SK-N-DZ (cell line): ENCODE measurements around the gene CBX6.
A peak's percentile ranks its signal among the peaks of the same experiment; 100 is the strongest.
"Not testable (repeated sequence)": the region's sequence is repeated elsewhere in the genome, so short reads cannot be mapped to it uniquely, and the experiment has no call there.

Experiments used
- DNase-seq: peaks from one replicate; pipeline ENCODE4 v3.0.0-alpha.2; 2015; ENCODE audit warnings: low spot score

The CBX6 gene

DNA sequence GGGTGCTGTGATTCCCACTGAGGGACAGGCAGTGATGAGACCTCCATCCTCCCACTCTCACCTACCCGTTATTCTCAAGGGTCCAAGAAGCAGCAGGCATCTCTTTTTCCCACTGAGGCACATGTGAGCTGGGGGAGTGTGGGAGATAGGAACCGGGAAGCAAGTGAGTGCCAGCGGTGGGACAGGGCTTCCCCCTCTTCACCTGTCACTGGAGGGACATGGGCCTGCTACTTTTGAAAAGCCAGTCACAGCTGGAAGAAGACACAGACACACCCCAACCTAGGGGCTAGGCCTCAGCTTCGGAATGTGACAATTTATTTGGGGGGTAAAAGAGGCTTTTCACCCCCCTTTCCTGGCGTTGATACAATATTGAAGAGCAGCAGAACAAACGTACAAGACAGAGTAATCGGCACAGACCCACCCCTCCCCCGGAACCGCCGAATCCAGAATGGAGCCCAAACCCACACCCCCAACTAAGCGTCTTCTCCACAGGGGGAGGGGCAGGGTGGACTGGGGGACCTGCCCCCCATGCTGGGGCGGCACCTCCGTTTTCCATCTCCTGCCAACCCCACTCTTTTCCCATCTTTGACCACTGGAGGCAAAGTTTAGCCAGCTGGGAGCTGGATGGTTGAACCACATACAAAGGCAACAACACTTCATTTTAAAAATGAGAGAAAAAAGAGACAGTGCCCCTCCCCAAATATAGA, 10.7 kb downstream of the CBX6 start:
- DNase-seq = no peak

DNA sequence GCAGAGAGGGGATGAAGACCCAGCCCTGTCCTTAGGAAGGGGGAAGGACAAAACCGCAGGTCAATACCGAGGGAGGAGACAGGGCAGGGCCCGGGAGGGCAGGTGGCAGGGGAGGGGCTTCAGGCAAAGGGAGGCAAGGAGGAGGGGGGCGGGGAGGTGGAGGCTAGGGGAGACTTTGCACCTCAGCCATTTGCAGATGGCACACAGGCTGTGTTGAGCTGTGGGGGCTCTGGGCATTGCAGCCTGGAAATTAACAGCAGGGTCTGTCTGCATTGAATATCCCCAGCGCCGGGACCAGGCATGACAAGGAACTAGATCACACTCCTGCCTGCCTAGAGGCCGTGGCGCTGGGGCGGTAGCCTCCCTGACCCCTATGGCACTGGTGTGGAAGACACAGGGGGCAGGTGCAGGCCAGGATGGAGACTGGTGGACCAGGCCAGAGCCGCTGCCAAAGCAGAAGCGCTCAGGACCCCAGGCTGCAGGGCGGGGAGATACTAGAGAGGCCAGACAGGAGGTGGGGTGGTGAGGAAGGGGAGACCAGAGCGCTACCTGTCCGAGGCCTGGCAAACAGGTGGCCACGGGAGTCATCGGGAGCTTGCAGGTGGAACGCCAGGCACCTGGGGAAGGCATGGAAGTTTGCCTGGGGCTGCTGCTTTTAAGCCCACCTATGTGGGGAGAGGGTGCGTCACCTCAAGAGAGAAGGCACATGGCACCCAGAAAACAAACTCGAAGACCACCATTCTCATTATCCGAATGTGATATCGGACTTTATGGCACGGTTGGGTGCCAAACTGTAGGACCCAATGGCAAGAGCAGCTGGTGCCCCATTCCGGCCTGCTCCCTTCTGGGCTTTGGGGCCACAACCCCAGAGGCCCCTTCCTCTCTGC, 11.5 kb downstream of the CBX6 start:
- DNase-seq = no peak

- DNase-seq = no peak
Measured at GRCh38 chr22:38859581-38860282, 12.3 kb downstream of the CBX6 start.

DNA sequence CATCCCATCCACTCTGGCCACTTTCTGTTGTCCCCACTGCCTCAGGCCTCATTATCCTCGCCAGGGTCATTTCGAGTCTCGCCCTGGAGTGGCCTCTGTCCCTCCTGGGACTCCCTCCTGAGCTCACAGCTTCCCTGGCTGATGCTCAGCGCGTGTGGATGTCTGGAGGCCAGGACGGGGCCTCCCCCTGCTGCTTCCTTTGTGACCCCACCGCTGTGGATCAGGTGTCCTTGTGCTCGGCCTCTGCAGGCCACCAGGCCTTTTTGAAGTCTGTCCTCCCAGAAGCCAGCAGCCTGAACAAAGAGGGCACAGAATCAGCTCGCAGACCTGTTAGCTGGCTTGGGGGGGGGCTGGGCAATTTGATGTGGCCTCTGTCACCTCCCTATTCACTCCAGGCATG, 13.5 kb downstream of the CBX6 start:
- DNase-seq = no peak

- DNase-seq = not testable (repeated sequence)
Measured at GRCh38 chr22:38854476-38854875, 17.5 kb downstream of the CBX6 start.

GRCh38 chr22:38853883-38854282, 18.1 kb downstream of the CBX6 start:
- DNase-seq = not testable (repeated sequence)

DNA sequence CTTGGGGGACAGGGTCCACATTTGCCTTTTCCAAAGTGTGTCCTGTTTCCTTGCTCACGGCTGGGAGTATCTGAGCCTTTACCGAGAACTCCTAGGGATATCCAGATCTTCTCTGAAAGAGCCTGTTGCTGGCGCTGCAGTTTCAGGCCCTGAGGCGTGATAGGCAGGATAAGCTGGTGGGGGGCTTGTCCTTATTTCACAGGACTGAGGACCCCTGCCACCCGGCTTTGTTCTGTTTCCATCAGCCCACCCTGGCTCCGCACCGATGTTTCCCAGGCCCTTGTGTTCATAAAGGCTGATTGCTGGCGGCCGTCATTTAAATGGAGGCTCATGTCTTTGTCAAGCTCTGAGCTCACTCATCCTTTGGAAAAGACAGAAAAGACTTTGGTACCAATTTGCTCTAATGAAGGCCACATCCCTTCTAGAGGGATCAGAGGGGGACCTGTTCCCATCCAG, 18.8 kb downstream of the CBX6 start:
- DNase-seq = no peak

GRCh38 chr22:38852522-38852921, 19.5 kb downstream of the CBX6 start:
- DNase-seq = no peak

GRCh38 chr22:38850941-38851849, 20.8 kb downstream of the CBX6 start:
- DNase-seq = no peak

- no peak for DNase-seq
Measured at GRCh38 chr22:38850399-38850798, 21.6 kb downstream of the CBX6 start.

- no peak for DNase-seq
Measured at GRCh38 chr22:38849811-38850210, 22.2 kb downstream of the CBX6 start.

- DNase-seq = no peak
Measured at GRCh38 chr22:38846412-38846811, 25.6 kb downstream of the CBX6 start.

DNA sequence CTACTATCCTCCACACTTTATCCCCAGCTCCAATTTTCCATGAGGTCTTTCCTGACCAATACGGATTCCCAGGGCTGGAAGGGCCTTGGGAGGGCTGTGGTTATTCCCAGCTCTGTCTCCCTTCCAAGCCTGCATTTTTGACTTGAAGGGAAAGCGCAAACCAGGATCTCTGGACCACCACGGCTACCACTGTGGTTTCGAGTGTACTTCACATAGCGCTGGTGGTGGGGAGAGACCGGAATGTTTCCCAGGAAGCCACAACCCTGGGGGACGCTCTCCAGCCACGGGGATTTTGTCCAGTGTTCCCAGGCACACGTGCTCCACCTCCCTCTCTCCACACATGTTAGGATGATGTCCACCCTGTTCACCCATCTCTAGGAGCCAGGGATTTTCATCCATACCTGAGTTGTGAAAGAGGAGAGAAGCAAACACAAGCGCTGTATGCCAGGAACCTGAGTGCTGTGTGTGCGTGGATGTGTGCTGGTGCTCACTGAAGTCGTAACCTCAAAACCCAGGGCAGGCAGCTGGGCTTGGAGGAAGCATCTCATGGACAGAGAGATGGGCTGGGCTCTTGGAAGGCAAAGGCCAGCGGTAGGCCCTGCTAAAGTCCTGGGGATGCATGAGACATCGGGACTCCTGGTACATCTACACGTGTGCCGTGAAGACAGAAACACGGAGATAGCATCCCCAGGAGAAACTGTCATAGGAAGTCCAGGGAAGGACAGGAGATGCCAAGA, 26.8 kb downstream of the CBX6 start:
- no peak for DNase-seq

GRCh38 chr22:38844315-38845003, 27.6 kb downstream of the CBX6 start:
- no peak for DNase-seq

DNA sequence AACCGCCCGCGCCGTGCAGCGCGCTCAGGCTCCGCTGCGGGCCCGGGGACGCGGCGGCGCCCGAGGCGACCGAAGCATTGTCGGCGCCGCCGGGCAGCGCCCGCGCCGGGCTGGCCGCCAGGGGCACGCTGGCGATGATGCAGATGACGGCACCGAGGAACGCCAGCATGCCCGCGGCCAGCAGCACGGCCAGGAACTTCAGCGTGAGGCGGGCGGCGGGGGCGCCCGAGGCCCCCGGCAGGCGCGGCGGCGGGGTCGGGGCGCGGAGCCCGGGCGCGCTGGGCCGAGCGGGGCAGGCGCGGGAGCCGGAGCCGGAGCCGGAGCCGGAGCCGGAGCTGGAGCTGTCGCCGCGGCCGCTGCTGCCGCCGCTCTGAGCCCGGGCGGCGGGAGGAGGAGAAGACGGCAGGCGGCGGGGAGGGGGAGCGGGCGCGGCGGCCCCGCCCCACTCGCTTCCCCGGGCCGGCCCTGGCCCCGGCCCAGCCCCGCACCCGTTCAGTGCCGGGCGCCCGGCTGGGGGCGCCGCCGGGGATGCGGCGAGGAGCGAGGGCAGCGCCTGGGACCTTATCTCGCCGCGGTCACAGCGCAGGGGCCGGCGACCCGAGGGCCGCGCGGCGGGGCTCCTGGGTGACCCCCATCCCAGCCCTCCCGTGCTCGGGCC, 28.2 kb downstream of the CBX6 start, which contains the start of gene NPTXR:
NPTXR (minus strand) TSS at position 372 of the 658 bp plus-strand sequence.
- peak; percentile 44 for DNase-seq

DNA sequence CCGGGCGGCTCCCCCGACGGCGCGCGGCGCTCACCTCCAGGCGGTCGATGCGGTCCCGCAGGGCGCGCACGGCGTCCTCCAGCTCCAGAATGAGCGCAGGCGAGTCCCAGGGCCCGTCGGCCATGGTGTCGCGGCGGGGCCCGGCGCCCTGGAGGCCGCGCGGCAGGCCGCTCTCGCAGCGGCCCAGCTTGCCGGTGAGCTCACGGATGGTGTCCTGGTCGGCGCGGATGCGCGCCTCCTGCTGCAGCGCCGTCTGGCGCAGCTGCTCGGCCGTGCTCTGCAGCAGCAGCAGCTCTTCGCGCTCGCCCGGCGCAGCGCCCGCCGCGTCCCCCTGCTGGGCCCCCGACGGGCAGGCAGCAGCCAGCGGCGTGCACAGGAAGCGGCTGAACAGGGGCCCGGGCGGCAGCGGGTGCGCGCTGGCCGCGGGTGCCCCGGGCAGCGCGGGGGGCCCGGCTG, 28.8 kb downstream of the CBX6 start:
- peak; percentile 75 for DNase-seq

GRCh38 chr22:38842512-38843200, 29.4 kb downstream of the CBX6 start:
- DNase-seq = no peak

DNA sequence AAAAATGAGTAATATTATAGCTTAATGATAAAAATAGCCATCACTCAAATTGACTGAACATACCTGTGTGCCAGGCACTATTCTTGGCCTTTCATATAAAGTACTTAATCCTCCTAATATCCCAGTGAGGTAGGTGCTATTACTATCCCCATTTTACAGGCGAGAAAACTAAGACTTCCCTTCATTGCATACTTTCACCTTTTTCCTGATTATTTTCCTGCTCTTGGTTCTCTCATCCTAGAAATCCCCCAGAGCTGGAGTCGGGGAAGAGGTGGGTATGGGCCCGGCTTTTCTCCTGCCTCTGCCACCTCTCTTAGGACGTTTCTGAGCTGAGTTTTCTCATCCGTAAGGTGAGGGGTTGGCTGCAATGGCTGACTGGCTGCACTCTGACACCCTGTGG, 30.4 kb downstream of the CBX6 start:
- no peak for DNase-seq
